HG03045 (cell line): ENCODE results near the gene SCO2.

Experiments used
- ATAC-seq: cut with Tn5 transposase; IDR thresholded peaks from one replicate; pipeline ENCODE4 v1.9.1; 2021; ENCODE audit warnings: mild to moderate bottlenecking, moderate library complexity; ENCODE audit not compliant: unreplicated experiment

The SCO2 gene, protein sequence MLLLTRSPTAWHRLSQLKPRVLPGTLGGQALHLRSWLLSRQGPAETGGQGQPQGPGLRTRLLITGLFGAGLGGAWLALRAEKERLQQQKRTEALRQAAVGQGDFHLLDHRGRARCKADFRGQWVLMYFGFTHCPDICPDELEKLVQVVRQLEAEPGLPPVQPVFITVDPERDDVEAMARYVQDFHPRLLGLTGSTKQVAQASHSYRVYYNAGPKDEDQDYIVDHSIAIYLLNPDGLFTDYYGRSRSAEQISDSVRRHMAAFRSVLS

DNA sequence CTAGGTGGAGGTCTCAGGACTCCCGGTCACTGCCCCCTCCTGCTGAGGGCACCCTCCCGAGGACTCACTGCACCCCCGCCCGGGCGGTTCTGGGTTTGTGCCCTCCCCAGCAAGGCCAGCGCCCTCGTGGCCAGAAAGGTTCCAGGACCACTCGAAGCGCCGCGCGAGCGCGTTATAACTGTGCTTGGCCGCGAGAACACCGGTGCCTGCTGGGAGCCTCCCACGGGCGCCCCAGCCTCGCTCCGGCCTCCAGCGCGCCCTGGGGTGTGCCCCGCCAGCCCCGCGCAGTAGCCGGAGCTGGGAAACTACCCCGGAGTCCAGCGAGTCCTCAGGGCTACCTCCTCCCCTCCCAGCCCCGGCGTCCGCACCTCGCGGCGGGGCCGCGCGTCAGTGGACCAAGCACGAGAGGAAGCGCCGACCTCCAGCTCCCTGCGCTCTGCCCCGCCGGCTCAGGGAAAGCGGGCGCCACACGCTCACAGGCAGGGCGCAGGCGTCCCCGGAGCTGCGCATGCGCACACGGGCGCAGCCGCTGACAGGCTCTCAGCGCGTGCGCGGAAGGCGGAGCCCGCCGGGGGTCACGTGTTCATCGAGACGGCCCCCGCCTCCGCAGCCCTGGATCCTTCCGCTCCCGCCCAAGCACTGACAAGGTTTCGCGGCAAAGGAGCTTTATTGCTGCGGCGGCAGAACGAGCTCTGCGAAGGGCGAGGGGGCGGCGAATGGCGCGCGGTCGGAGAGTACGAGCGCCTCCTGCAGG lies at the start of gene SCO2:
Gene SCO2, minus strand, starts transcription at position 495 of the 754 bp plus-strand sequence. CDS start 1,187 bp downstream, outside the sequence.
- ATAC-seq: peak; percentile 42

- no peak for ATAC-seq
Measured at GRCh38 chr22:50574383-50574755, 49.0 kb upstream of the SCO2 start.

DNA sequence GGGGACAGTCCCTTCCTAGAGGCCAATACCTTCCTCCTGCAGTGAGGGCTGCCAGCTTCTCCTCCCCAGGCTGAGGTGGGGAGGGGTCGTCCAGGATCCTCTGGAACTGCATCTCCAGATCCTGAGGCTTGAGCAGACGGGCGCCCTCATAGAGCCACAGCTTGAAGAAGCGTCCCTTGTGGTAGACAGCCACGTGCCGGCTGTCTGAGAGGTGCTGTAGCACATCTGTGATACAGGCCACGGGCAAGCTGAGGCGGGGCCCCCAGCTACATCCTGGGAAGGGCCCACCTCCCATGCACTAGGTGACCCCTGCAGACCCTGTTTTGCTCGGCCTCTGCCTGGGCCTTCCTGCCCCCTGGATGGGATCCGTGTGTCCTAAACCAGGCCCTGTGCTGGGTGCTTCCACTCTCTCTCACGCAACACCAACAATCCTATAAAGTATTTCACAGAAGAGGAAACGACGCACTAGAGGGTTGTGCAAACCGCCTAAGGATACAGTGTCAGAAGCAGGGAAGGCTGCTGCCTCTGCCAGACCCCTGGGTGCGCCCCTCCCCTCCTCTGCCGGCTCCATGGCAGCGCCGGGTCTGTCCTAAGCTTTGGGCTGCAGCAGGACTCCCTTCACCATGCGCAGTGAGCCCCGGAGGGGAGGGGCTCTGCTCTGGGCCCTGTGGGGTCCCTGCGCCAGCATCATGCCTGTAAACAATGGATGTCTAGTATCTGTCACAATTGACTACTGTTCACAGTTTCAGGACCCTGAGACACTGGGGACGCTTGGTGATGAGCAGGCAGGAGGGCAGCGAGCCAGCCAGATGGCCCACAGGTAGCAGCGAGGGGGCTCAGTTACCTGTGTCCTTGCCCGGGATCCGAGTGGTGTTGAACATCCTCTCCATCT lies 48.3 kb upstream of the SCO2 start:
- no peak for ATAC-seq

DNA sequence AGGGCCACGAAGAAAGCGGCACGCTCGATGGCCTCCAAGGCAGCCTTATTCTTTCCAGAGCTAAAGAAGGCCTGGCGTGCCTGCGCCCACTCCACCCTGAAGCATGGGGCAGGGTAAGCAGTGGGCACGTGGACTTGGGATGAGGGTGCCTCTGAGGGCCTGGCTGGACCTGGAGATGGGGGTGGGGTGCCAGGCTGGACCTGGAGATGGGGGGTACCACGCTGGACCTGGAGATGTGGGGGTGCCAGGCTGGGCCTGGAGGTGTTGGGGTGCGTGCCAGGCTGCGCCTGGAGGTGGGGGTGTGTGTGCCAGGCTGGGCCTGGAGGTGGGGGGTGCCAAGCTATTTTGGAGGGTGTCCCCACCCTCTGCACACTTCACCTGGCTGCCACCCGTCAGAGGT lies 47.6 kb upstream of the SCO2 start:
- ATAC-seq: no peak

GRCh38 chr22:50571264-50572175 lies 46.1 kb upstream of the SCO2 start:
- no peak for ATAC-seq

- ATAC-seq: no peak
Measured at GRCh38 chr22:50570861-50571260, 45.5 kb upstream of the SCO2 start.

- no peak for ATAC-seq
Measured at GRCh38 chr22:50569896-50570535, 44.6 kb upstream of the SCO2 start.

DNA sequence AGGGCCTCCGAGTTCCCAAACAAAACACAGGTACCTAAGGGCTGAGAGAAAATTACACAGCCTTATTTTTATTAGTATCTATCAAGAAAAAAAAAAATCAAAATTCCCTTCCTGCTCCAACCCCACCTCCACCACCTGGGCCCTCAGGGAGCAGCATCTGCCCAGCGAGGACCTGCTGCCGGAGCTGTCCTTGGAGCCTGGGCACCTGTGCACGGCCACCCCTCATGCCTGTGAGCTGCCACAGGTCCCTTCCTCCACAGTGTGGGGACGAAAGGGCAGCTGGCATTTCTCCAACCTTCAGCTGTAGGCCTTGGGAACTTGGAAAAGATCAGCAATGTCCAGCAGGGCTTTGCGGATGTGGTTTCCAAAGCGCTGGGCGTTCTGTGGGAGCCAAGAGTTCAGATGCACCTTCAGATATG lies 43.7 kb upstream of the SCO2 start:
- no peak for ATAC-seq

DNA sequence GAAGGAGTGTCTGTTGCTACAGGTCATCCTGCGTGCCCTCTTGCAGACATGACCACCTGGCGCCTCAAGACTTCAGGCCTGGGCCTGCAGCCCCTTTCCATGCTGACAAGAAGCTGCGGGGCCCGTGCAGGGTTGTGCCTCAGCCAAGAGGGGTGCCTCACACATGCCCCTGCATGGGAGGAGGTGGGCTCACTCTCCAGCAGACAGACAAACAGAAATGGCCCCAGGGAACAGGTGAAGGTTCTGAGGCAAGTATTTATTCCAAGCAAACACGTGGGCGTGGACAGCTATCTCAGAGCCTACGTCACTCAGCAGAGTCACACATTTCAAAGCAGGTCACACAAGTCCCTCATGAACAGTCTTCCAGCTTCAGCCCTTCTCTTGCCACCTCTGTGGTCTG lies 43.2 kb upstream of the SCO2 start:
- no peak for ATAC-seq

- no peak for ATAC-seq
Measured at GRCh38 chr22:50567721-50568252, 42.4 kb upstream of the SCO2 start.

- ATAC-seq: no peak
Measured at GRCh38 chr22:50564289-50564688, 38.9 kb upstream of the SCO2 start.

GRCh38 chr22:50563413-50564160 lies 38.2 kb upstream of the SCO2 start:
- ATAC-seq: peak; percentile 16

DNA sequence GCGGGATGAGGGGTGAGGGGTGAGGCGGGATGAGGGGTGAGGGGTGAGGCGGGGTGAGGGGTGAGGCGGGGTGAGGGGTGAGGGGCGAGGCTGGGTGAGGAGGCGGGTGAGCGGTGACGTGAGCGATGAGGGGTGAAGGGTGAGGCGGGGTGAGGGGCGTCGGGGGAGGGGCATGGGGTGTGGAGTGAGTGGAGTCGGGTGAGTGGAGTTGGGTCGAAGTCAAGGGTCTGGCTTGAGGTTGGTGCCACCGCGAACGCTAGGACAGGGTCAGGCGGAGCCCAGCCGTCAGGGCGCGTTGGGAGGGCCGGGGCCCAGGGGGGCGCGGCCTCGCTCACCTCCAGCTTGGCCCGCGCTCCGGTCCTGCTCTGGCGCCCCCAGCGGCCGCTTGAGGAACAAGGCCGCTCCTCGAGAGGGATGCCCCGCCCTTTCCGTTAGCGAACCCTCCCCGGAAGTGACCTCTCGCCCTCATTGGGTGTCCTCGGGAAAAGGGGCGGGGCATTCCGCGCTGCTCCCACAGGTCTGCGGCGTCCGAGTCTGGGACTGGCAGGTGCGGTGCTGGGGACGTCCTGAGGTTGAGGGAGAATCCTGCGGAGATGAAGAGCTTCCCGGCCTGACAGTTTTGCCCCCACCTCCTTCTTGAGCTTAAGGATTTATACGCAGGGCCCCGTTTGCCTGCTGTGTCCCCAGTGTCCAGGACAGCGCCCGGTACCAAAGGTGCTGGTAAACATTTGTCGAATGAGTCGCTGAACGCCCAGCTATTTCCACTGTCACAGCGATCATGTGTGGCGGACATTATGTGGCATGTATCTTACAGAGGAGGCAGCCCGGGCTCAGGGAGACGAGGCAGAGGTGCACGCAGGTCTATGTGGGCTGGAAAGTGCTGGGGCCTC lies 37.4 kb upstream of the SCO2 start, which contains the start of gene SYCE3:
Gene SYCE3, minus strand, starts transcription at position 397 of the 890 bp plus-strand sequence. CDS start 6,514 bp downstream, outside the sequence.
- ATAC-seq: peak; percentile 86

DNA sequence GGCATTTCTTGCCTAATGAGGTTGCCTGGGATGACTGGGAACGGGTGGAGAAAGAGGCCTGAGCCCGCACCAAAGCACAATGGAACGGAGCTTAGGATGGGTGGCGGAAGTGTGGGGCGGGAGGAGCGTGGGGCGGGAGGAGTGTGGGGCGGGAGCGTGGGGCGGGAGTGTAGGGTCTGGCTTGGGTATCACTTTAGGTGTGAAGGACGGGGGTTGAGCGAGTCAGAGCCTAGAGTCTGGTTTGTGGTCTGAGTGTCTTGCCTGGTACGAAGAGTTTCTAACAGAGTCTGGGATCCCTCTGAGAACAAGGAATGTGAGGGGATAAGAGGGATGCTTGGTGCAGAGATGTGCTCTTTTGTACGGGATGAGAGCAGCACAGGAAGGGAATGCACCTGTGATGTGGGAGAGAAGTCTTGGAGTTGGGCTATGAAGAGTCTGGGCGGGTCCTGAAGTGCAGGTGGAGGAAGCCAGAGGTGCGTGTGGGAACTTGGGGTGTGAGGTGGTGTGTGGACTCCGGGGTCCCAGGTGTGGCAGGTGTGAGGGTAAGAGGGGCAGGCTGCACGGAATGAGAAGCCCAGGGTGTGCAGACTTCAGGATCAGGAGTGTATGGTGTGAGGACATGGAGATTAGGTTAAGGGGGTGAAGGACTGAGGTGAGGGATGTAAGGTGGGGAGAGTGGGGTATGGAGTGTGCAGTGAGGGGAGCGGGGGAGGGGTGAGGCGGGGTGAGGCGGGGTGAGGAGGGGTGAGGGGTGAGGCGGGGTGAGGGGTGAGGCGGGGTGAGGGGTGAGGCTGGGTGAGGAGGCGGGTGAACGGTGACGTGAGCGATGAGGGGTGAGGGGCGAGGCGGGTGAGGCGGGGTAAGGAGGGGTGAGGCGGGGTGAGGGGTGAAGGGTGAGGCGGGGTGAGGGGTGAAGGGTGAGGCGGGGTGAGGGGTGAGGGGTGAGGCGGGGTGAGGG lies 36.3 kb upstream of the SCO2 start:
- ATAC-seq: no peak

- ATAC-seq: no peak
Measured at GRCh38 chr22:50560034-50560433, 34.6 kb upstream of the SCO2 start.

GRCh38 chr22:50556703-50557102 lies 31.3 kb upstream of the SCO2 start:
- no peak for ATAC-seq

GRCh38 chr22:50553310-50553709 lies 27.9 kb upstream of the SCO2 start:
- ATAC-seq: no peak
